Loucy (cell line): ENCODE measurements around the gene LSM7.

Source experiments
- EZH2phosphoT487 ChIP-seq: fragments of 200-600 bp; IDR thresholded peaks from 2 replicates; pipeline ENCODE4 v1.6.1; 2018; ENCODE audit warnings: antibody characterized with exemption, mild to moderate bottlenecking, moderate library complexity, borderline replicate concordance
- TF ChIP-seq, protein P1 (sequence below): fragments of 200-600 bp; sonication (generic); conservative IDR thresholded peaks from 2 replicates; pipeline ENCODE4 v1.5.1; 2014; ENCODE audit warnings: mild to moderate bottlenecking, antibody characterized with exemption, low read length

- TF ChIP-seq, protein P1, sequence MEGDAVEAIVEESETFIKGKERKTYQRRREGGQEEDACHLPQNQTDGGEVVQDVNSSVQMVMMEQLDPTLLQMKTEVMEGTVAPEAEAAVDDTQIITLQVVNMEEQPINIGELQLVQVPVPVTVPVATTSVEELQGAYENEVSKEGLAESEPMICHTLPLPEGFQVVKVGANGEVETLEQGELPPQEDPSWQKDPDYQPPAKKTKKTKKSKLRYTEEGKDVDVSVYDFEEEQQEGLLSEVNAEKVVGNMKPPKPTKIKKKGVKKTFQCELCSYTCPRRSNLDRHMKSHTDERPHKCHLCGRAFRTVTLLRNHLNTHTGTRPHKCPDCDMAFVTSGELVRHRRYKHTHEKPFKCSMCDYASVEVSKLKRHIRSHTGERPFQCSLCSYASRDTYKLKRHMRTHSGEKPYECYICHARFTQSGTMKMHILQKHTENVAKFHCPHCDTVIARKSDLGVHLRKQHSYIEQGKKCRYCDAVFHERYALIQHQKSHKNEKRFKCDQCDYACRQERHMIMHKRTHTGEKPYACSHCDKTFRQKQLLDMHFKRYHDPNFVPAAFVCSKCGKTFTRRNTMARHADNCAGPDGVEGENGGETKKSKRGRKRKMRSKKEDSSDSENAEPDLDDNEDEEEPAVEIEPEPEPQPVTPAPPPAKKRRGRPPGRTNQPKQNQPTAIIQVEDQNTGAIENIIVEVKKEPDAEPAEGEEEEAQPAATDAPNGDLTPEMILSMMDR = no peak
- TF ChIP-seq EZH2phosphoT487 = no peak
Measured at GRCh38 chr19:2280633-2281264, 47.6 kb downstream of the LSM7 start.
